Fibroblast of lung (primary cell): Measurements from ENCODE around the gene FHIT.

Experiments used
- CTCF ChIP-seq, 2 donors: IDR thresholded peaks in 1 of 2; conservative IDR thresholded peaks in 1 of 2; 1 replicate in 1 of 2; 2 replicates in 1 of 2; pipeline ENCODE4 v1.5.1; 2011 to 2012; ENCODE audit warnings: low read length in 2 of 2, control low read depth in 1 of 2, inconsistent platforms in 1 of 2, low read depth in 1 of 2, mild to moderate bottlenecking in 1 of 2
- EZH2 ChIP-seq: IDR thresholded peaks from 2 replicates; pipeline ENCODE4 v1.5.1; 2012; ENCODE audit warnings: low read length, control low read depth, mild to moderate bottlenecking; ENCODE audit errors: missing control alignments

GRCh38 chr3:60023189-60023588 is 1228.1 kb downstream of the FHIT start:
- TF ChIP-seq EZH2 = no peak
- no peak for TF ChIP-seq CTCF (conservative IDR thresholded peaks at IDR 0.05 in 1 of 2, IDR thresholded peaks at IDR 0.05 in 1 of 2; ENCODE audit: low read depth in 1 of 2, low read length in 2 of 2)
